ENCODE results near the gene WDR89.
"Not testable (repeated sequence)": the region's sequence is repeated elsewhere in the genome, so short reads cannot be mapped to it uniquely, and the experiment has no call there.

The WDR89 gene

GRCh38 chr14:63650256-63650952 lies 8.7 kb upstream of the WDR89 start:
- TF ChIP-seq CTCF (IDR thresholded peaks at IDR 0.05; ENCODE audit: low read depth, low read length): no peak
- no peak overlapping the region for H3K4me3 ChIP-seq (ENCODE audit: low read depth, low read length)

- TF ChIP-seq CTCF (IDR thresholded peaks at IDR 0.05; ENCODE audit: low read depth, low read length): no peak
- H3K4me3 ChIP-seq (ENCODE audit: low read depth, low read length): no peak overlapping the region
Observed at GRCh38 chr14:63647696-63648410, 6.2 kb upstream of the WDR89 start.

- TF ChIP-seq CTCF (IDR thresholded peaks at IDR 0.05; ENCODE audit: low read depth, low read length): no peak
- no peak overlapping the region for H3K4me3 ChIP-seq (ENCODE audit: low read depth, low read length)
Observed at GRCh38 chr14:63644741-63645140, 3.1 kb upstream of the WDR89 start.

GRCh38 chr14:63642656-63643382 lies 1.1 kb upstream of the WDR89 start:
- TF ChIP-seq CTCF (IDR thresholded peaks at IDR 0.05; ENCODE audit: low read depth, low read length): no peak
- H3K4me3 ChIP-seq (ENCODE audit: low read depth, low read length): peak overlapping the region; percentile 78

GRCh38 chr14:63642229-63642611 lies 549 bp upstream of the WDR89 start:
- TF ChIP-seq CTCF (IDR thresholded peaks at IDR 0.05; ENCODE audit: low read depth, low read length): no peak
- H3K4me3 ChIP-seq (ENCODE audit: low read depth, low read length): peak overlapping the region; percentile 78

GRCh38 chr14:63638493-63638892 lies 3.2 kb downstream of the WDR89 start:
- TF ChIP-seq CTCF (IDR thresholded peaks at IDR 0.05; ENCODE audit: low read depth, low read length): no peak
- no peak overlapping the region for H3K4me3 ChIP-seq (ENCODE audit: low read depth, low read length)

GRCh38 chr14:63636094-63636635 lies 5.5 kb downstream of the WDR89 start:
- not testable (repeated sequence) for H3K4me3 ChIP-seq (ENCODE audit: low read depth, low read length)

Measured in WI38 (cell line).